SH-SY5Y (cell line): ENCODE data around the gene LRP8.

Experiments
- GATA2 ChIP-seq: IDR thresholded peaks from 2 replicates; pipeline ENCODE4 v1.6.1; 2011; ENCODE audit warnings: mild to moderate bottlenecking, low read depth, low read length
- GATA3 ChIP-seq: IDR thresholded peaks from 2 replicates; pipeline ENCODE4 v1.6.1; 2011; ENCODE audit warnings: low read depth, mild to moderate bottlenecking, low read length, moderate library complexity

DNA sequence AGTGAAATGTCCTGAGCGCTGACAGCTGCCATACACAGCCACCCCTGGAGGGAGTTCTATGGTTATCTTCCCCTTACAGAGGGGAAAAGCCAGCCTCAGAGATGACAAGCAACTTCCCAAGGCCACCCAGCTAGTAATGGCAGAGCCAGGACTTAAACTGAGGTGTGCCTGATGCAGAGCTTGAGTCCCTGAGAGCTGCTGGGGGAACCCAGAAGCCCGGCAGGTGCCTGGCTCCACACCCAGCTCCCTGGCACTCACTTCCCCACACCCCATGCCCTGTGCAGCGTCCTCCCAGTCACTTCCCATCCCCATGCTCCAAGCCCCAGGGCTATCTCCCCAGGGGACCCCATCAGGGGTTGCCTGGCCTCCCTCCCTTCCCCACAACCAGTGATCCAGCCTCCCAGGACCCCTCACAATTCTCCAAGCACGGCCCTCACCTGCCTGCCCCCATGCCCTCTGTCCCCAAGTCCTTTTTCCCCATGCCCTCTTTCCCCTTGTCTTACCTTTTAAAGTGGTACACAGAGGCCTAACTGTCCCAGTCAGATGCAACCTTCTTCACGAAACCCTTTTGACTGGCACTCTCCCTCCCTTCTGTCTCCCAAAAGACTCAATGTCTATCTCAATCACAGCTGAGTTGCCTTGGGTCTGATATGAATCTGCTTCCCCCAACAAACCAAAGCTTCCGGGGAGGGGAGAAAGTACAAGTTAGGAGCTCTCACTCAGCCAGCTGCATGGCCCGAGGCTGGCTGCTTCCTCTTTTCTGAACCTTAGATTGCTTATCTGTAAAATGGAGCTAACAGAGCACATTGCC, 39.8 kb upstream of the LRP8 start:
- no peak; the same call in 1 of the 2 replicates for TF ChIP-seq GATA3
- peak; percentile 79 for TF ChIP-seq GATA2
